ENCODE data around the gene RIMBP3C. TPM values are rescaled to one million over a fixed set of nuclear protein-coding genes. Genes with fewer than 3 reads are reported as not detected.

Gene RIMBP3C
- total and polyA plus RNA-seq, 2 donors (not counting 1 experiment from before 2014, with no cell fraction given): 0.02 to 0.50 TPM

DNA sequence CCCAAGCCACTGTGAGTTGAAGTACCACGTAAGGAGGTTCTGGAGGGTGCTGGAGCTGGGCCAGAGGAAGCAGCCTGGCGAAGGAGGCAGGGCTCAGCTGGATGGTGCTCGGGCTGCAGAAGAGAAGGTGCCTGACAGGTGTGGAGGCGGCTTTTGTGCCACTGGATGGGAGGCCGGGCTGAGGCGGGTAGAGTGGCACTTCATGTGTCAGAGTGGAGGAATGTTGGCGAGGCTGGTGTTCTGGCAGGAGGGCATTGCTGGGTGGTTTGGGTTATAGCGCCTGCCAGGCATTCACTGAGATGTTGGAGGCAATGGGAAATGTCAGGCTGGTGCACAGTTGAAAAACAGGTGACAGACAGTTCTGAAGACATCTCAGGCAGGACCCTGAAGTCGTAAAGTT lies 40.4 kb upstream of the RIMBP3C start:
- no peaks in the 10 kb centered on the region for H3K4me1 ChIP-seq (ENCODE audit: control insufficient read depth, extremely low read depth, insufficient read depth, low read length)
- peaks cover 90% of the 10 kb centered on the region for H3K79me2 ChIP-seq (ENCODE audit: control insufficient read depth, insufficient read depth, low read length)
- peaks cover 14% of the 10 kb centered on the region for H3K36me3 ChIP-seq (ENCODE audit: control insufficient read depth, insufficient read depth, low read length)
- no peak overlapping the region for H3K4me2 ChIP-seq (ENCODE audit: extremely low read depth, insufficient read depth, low read length)
- peaks cover 1% of the 10 kb centered on the region for H4K20me1 ChIP-seq (ENCODE audit: control insufficient read depth, extremely low read depth, insufficient read depth, low read length)
- no peak overlapping the region for H2AFZ ChIP-seq (ENCODE audit: low read length)
- no peak overlapping the region for H3K9ac ChIP-seq (ENCODE audit: insufficient read depth, low read length)
- no peak for DNase-seq (ENCODE audit: low read depth in 2 of 2)
- no peak overlapping the region for H3K4me3 ChIP-seq (replicated peaks in 1 of 4; ENCODE audit: control extremely low read depth in 1 of 4, insufficient read depth in 1 of 4, low read depth in 3 of 4, low read length in 4 of 4)
- H3K27ac ChIP-seq (ENCODE audit: insufficient read depth, low read length): no peak overlapping the region
- no peaks in the 10 kb centered on the region for H3K9me3 ChIP-seq (ENCODE audit: control insufficient read depth, insufficient read depth, low read depth, low read length)
- TF ChIP-seq, protein P1, sequence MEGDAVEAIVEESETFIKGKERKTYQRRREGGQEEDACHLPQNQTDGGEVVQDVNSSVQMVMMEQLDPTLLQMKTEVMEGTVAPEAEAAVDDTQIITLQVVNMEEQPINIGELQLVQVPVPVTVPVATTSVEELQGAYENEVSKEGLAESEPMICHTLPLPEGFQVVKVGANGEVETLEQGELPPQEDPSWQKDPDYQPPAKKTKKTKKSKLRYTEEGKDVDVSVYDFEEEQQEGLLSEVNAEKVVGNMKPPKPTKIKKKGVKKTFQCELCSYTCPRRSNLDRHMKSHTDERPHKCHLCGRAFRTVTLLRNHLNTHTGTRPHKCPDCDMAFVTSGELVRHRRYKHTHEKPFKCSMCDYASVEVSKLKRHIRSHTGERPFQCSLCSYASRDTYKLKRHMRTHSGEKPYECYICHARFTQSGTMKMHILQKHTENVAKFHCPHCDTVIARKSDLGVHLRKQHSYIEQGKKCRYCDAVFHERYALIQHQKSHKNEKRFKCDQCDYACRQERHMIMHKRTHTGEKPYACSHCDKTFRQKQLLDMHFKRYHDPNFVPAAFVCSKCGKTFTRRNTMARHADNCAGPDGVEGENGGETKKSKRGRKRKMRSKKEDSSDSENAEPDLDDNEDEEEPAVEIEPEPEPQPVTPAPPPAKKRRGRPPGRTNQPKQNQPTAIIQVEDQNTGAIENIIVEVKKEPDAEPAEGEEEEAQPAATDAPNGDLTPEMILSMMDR (conservative IDR thresholded peaks at IDR 0.05 in 1 of 2, IDR thresholded peaks at IDR 0.05 in 1 of 2; ENCODE audit: low read depth in 1 of 2, low read length in 2 of 2): no peak
- TF ChIP-seq EZH2 (IDR thresholded peaks at IDR 0.05; ENCODE audit: low read length, missing control alignments): no peak
- no peaks in the 10 kb centered on the region for H3K27me3 ChIP-seq (ENCODE audit: control insufficient read depth, insufficient read depth, low read length)

DNA sequence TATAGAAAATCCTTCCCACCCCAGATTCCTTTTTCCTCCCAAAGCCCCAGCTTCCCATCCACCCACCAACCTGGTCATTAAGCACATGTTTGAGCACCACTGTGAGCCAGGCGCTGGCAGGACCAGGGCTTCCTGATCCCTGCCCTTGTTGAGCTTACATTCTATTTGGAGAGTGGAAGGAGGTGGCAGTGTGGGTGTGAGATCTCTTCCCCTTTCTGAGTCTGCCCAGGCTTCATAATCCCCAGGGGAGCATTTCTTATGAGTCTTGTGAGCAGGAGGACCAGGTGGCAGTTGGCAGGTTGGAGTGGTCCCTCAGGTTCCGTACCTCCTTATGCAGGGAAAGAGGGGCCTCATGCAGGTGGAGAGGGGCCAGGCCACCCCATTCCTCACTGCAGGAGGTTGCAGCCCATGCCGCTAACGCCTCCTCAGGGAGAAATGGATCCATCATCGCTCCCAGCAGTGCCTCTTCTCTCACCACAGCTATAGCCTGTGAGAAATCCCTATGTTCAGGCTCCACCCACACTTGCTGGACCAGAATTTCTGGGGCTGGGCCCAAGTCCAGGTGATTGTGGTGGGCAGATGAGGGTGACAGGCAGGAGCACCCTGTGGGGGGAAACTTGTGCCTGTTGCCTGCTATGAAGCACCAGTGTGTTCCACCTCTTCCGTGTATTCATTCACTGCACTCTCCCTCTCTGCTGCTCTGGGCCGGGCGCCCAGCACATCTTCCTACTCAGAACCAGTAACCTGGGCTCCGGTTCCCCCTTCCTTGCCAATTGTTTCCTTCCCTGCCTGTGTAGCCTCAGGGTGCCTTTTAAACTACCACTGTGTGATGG lies 39.8 kb upstream of the RIMBP3C start:
- H3K27me3 ChIP-seq (ENCODE audit: control insufficient read depth, insufficient read depth, low read length): no peaks in the 10 kb centered on the region
- H4K20me1 ChIP-seq (ENCODE audit: control insufficient read depth, extremely low read depth, insufficient read depth, low read length): peaks cover 1% of the 10 kb centered on the region
- H3K4me3 ChIP-seq (replicated peaks in 1 of 4; ENCODE audit: control extremely low read depth in 1 of 4, insufficient read depth in 1 of 4, low read depth in 3 of 4, low read length in 4 of 4): no peak overlapping the region
- H3K9ac ChIP-seq (ENCODE audit: insufficient read depth, low read length): no peak overlapping the region
- no peak overlapping the region for H3K27ac ChIP-seq (ENCODE audit: insufficient read depth, low read length)
- H3K4me2 ChIP-seq (ENCODE audit: extremely low read depth, insufficient read depth, low read length): no peak overlapping the region
- H2AFZ ChIP-seq (ENCODE audit: low read length): no peak overlapping the region
- peaks cover 14% of the 10 kb centered on the region for H3K36me3 ChIP-seq (ENCODE audit: control insufficient read depth, insufficient read depth, low read length)
- H3K4me1 ChIP-seq (ENCODE audit: control insufficient read depth, extremely low read depth, insufficient read depth, low read length): no peaks in the 10 kb centered on the region
- no peaks in the 10 kb centered on the region for H3K9me3 ChIP-seq (ENCODE audit: control insufficient read depth, insufficient read depth, low read depth, low read length)
- TF ChIP-seq, protein P1 (conservative IDR thresholded peaks at IDR 0.05 in 1 of 2, IDR thresholded peaks at IDR 0.05 in 1 of 2; ENCODE audit: low read depth in 1 of 2, low read length in 2 of 2): no peak
- TF ChIP-seq EZH2 (IDR thresholded peaks at IDR 0.05; ENCODE audit: low read length, missing control alignments): no peak
- H3K79me2 ChIP-seq (ENCODE audit: control insufficient read depth, insufficient read depth, low read length): peaks cover 90% of the 10 kb centered on the region
- DNase-seq (ENCODE audit: low read depth in 2 of 2): no peak

DNA sequence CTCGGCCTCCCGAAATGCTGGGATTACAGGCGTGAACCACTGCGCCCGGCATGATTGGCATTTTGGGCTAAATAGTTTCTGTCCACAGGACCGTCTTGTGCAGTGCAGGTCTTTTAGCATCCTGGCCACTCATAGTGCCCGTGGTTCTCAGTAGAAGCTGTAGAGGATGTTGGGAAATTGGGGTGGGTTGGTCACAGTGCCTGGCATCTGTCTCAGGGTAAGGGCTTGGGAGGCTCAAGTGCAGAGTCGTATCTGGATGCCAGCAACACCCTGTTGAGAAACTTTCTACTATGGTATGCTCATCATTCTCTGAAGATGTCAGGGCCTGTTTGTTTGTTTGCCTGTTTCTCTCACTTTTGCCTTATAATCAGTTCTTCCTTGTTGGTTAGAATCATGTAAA lies 38.1 kb upstream of the RIMBP3C start:
- TF ChIP-seq, protein P1 (conservative IDR thresholded peaks at IDR 0.05 in 1 of 2, IDR thresholded peaks at IDR 0.05 in 1 of 2; ENCODE audit: low read depth in 1 of 2, low read length in 2 of 2): no peak
- TF ChIP-seq EZH2 (IDR thresholded peaks at IDR 0.05; ENCODE audit: low read length, missing control alignments): no peak
- H3K27me3 ChIP-seq (ENCODE audit: control insufficient read depth, insufficient read depth, low read length): no peaks in the 10 kb centered on the region
- H3K27ac ChIP-seq (ENCODE audit: insufficient read depth, low read length): no peak overlapping the region

More for the DNA sequence above, 38.1 kb upstream of the RIMBP3C start:
- Histone ChIP-seq H4K20me1 (ENCODE audit: control insufficient read depth, extremely low read depth, insufficient read depth, low read length) (peaks cover 1% of the 10 kb centered on the region), H3K79me2 (ENCODE audit: control insufficient read depth, insufficient read depth, low read length) (peaks cover 93% of the 10 kb centered on the region), H3K36me3 (ENCODE audit: control insufficient read depth, insufficient read depth, low read length) (peaks cover 10% of the 10 kb centered on the region), H3K4me2 (ENCODE audit: extremely low read depth, insufficient read depth, low read length) (no peak overlapping the region), H3K9ac (ENCODE audit: insufficient read depth, low read length) (no peak overlapping the region), H3K9me3 (ENCODE audit: control insufficient read depth, insufficient read depth, low read depth, low read length) (no peaks in the 10 kb centered on the region), H2AFZ (ENCODE audit: low read length) (no peak overlapping the region), H3K4me3 (replicated peaks in 1 of 4; ENCODE audit: control extremely low read depth in 1 of 4, insufficient read depth in 1 of 4, low read depth in 3 of 4, low read length in 4 of 4) (no peak overlapping the region), H3K4me1 (ENCODE audit: control insufficient read depth, extremely low read depth, insufficient read depth, low read length) (no peaks in the 10 kb centered on the region)
- DNase-seq (ENCODE audit: low read depth in 2 of 2): no peak

Measured in fibroblast of lung (primary cell).